ENCODE data around the gene TAF1A.

The TAF1A gene

DNA sequence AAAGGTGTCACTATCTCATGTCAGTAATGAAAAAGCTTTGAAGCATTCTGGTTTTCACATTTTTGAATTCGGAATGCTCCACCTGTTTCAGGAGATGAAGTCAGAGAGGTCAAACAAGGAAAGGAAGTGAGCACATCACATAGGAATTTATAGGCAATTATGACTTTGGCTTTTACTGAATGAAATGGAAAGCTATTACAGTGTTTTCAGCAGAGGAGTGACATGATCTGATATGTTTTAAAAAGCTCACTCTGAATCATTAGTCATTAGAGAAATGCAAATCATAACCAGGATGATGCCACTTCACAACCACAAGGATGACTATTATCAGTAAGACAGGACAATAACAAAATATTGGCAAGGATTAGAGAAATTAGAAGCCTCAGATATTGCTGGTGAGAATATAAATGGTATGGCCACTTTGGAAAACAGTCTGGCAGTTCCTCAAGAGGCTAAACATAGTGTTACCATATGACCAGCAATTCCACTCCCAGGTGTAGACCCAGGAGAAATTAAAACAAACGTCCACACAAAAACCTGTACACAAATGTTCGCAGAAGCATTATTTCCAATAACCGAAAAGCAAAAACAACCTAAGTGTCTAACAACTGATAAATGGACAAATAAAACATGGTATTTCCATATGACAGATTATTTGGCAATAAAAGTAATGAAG, 7.5 kb downstream of the TAF1A start:
- TF ChIP-seq, protein P1, sequence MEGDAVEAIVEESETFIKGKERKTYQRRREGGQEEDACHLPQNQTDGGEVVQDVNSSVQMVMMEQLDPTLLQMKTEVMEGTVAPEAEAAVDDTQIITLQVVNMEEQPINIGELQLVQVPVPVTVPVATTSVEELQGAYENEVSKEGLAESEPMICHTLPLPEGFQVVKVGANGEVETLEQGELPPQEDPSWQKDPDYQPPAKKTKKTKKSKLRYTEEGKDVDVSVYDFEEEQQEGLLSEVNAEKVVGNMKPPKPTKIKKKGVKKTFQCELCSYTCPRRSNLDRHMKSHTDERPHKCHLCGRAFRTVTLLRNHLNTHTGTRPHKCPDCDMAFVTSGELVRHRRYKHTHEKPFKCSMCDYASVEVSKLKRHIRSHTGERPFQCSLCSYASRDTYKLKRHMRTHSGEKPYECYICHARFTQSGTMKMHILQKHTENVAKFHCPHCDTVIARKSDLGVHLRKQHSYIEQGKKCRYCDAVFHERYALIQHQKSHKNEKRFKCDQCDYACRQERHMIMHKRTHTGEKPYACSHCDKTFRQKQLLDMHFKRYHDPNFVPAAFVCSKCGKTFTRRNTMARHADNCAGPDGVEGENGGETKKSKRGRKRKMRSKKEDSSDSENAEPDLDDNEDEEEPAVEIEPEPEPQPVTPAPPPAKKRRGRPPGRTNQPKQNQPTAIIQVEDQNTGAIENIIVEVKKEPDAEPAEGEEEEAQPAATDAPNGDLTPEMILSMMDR (IDR thresholded peaks at IDR 0.05; ENCODE audit: low read length, missing control alignments): no peak
- peak; percentile 10 for DNase-seq (ENCODE audit: low read depth)
- no peak overlapping the region for H3K4me3 ChIP-seq (replicated peaks; ENCODE audit: low read depth, low read length)

DNA sequence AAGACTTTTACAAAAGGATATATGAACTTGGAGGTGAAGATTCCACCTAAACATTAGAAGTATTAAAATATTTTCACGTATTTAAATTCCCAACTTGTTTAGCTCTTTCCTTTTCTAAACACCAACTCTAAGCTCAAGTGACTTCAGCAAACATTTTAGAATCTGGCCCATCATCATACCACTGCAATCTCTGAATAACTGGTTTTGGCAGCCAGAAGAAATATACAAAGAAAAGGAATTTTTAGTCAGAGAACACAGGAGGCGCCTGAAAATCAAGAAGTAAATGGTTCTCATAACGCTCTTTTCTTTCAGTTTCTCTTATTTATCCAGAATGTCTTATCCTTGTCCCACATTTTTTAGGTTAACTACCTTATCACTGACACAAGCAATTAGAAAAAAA, 10.4 kb downstream of the TAF1A start:
- DNase-seq (ENCODE audit: low read depth): no peak
- no peak overlapping the region for H3K4me3 ChIP-seq (replicated peaks; ENCODE audit: low read depth, low read length)
- TF ChIP-seq, protein P1 (IDR thresholded peaks at IDR 0.05; ENCODE audit: low read length, missing control alignments): no peak

DNA sequence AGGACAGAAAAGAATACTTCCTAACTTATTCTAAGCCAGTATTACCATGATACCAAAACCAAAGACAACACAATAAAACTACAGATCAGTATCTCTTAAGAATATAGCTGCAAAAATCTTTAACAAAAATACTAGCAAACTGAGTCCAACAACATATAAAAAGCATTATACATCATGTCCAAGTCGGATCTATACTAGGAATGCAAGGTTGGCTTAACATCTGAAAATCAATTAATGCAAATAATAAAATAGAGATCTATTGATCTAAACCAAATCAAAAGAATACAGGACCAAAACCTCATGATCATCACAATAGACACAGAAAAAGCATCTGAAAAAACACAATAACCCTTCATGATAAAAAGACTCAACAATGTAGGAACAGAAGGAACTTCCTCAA, 18.9 kb downstream of the TAF1A start:
- DNase-seq (ENCODE audit: low read depth): no peak
- TF ChIP-seq, protein P1 (IDR thresholded peaks at IDR 0.05; ENCODE audit: low read length, missing control alignments): no peak
- no peak overlapping the region for H3K4me3 ChIP-seq (replicated peaks; ENCODE audit: low read depth, low read length)

DNA sequence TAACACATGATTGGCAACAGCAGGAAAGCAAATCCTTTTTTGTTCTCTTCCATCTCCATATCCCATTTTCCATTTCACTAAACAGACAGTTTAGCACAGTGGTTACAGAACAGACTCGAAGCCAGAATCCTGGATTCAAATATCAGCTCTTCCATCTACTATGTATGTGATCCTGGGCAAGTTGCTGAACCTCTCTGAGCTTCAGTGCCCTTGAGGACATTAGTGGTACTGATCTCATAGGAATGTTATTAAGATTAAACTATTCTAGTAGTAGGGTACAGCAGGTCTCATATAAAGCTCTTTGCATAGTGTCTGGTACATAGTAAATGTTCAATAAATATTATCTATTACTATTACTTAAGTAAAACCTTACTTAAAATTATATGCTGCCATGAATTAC, 28.1 kb downstream of the TAF1A start:
- DNase-seq (ENCODE audit: low read depth): no peak
- no peak overlapping the region for H3K4me3 ChIP-seq (replicated peaks; ENCODE audit: low read depth, low read length)
- TF ChIP-seq, protein P1 (IDR thresholded peaks at IDR 0.05; ENCODE audit: low read length, missing control alignments): no peak

DNA sequence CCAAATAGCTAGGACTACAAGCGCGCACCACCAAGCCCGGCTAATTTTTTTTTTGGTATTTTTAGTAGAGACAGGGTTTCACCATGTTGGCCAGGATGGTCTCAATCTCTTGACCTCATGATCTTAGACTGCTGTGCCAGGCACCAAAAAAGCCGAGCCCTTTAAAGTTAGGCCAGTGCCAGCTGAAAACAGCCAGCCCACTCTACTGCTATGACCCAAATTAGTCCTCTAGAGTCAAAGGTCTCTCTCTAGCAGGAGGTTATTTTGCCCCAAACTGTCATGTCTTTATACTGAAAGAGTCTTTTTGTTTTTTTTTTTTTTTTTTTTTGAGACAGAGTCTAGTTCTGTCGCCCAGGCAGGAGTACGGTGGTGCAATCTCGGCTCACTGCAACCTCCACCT, 32.2 kb downstream of the TAF1A start:
- H3K4me3 ChIP-seq (replicated peaks; ENCODE audit: low read depth, low read length): no peak overlapping the region
- TF ChIP-seq, protein P1 (IDR thresholded peaks at IDR 0.05; ENCODE audit: low read length, missing control alignments): no peak
- DNase-seq (ENCODE audit: low read depth): no peak

DNA sequence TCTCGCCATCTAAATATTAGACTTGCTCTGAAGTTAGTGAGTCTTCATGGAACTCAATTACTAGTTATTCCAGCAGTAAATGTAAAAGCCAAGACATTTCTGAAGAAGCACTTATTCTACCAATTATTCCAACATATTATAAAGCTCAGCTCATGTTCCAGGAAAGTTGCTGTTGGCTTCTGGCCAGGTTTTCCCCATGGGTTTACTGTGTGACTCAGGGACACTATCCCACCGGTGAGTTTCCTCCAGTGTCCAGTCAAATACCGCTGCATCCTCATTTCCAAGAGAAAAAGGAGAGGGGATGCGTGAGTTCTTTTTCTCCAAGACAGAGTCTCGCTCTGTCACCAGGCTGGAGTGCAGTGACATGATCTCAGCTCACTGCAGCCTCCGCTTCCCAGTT, 32.6 kb downstream of the TAF1A start:
- TF ChIP-seq, protein P1 (IDR thresholded peaks at IDR 0.05; ENCODE audit: low read length, missing control alignments): no peak
- peak; percentile 20 for DNase-seq (ENCODE audit: low read depth)
- no peak overlapping the region for H3K4me3 ChIP-seq (replicated peaks; ENCODE audit: low read depth, low read length)

DNA sequence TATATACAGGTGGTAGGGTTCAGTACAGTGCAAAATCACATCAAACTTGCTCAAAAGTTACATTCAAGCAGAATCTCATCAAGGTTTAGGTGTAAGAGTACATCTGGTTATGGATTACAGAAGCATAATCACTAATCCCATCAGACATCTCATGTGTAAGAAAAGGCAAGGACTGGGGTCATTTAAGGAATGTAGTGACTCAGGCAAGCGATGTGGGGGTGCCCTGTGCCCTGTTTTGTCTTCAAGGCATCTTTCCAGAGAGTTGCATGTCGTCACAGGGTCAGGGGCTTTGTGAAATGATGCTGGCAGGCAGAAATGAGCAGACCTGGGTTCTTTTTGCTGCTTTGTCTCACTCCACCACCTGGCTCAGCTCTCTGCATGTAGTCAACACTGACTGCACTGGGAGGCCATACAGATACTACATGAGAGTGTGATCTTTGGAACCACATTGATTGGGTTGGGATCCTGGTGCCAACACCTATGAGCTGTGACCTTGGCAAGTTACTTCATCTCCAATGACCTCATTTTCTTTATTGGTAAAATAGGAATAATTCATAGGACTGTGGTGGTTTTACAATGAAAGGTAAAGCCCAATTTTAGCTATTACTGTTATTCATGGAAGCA, 33.6 kb downstream of the TAF1A start:
- DNase-seq (ENCODE audit: low read depth): no peak
- H3K4me3 ChIP-seq (replicated peaks; ENCODE audit: low read depth, low read length): no peak overlapping the region
- TF ChIP-seq, protein P1 (IDR thresholded peaks at IDR 0.05; ENCODE audit: low read length, missing control alignments): no peak
